Measurements from ENCODE around the gene PUS3.
A peak's percentile ranks its signal among the peaks of the same experiment; 100 is the strongest.
"Not testable (repeated sequence)": the region's sequence is repeated elsewhere in the genome, so short reads cannot be mapped to it uniquely, and the experiment has no call there.

The PUS3 gene

DNA sequence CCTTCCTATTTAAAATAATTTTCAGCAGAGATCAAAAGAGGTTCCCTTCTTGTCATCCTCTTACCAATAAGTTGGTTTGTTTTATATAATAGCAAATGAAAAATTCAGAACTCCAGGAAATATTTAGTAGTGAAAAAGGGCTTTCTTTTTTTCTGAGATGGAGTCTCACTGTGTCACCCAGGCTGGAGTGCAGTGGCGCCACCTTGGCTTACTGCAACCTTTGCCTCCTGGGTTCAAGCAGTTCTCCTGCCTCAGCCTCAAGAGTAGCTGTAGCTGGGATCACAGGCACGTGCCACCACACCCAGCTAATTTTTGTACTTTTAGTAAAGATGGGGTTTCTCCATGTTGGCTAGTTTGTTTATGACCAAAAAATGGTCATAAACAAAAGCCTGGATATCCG lies 11.6 kb upstream of the PUS3 start:
- not testable (repeated sequence) for DNase-seq

DNA sequence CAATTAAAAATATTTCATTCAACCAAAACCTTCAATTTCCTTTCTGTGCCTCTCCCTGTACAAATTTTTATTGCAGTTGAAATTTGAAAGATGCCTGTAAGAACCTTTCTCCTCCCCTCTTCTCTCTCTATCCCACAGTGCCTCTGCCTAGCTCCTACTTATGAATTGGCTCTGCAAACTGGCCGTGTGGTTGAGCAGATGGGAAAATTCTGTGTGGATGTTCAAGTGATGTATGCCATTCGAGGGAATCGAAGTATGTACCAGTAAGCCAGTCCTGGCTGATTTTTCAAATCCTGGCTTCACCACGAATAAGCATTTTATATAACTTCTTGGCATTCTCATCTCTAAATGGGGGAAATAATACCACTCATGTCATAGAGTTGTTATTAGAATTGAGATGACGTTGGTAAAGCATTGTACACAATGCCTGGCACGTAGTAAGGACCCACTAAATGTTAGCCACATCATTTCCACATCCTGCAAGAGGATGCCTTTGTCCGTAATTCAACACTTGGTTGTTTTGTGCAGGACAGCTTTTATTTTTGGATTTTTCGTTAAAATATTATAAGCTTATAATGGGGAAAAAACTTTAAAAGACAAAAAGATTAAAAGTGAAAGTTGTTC lies 7.3 kb upstream of the PUS3 start:
- DNase-seq, result no peak

DNA sequence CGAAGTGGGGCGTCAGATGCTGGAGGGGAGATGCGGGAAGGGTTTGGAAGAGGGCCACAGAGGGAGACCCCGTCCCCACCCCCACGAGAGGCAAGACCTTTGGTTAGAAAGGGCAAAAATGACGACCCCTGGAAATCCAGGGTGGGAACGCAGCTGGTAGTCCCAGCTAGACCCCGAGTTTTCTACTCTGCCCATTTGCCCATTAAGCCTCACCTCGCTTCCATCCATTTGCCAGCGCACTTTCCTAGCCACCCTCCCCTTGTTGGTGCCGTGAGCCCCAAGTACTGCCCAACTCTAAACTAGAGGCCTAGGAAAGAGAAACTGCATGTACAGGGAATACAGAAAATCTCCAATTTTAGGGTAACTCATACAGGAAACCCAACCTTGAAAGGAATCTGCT lies 1.7 kb upstream of the PUS3 start:
- DNase-seq, result no peak

DNA sequence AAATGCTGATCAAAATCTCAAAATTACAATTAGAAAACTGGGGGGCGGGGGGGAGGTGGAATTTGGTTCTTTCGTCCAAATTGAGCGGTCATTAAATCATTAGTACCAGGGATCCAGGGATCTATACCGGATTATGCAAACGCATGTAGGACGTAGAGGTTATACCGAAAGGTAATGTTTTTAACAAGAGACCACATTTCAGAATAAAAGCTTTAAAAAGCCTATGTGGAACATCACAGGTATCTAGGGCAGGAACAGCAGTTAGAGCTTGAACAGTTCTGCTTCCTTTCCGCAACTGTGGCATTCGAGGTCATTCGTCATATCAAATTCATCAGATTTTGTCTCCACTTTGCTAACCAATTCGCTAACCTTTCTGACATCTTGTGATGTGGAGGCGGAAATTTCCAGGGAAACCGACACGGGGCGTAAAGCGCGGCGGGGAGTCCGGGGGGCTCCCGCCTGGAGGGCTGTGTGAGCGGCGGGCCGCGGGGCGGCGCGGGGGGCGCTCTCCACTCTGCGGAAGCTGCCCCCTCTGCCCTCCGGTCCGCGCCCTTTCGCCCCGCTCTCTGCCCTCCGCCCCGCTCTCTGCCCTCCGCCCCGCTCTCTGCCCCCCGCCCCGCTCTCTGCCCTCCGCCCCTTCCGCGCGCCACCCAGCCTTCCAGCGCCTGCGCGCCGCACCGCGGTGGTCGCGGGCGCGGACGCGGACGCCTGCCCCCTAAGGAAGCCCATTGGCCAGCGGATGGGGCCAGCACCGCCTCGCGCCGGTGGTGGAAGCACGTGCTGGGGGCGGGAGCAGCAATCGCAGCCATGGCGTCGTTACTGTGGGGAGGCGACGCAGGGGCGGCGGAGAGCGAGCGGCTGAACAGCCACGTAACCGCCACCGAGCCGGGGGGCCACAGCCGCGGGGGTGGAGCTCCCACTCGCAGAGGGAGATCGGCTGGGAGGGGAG lies 979 bp upstream of the PUS3 start, which contains the start of gene DDX25:
TSS of gene DDX25 (plus strand) at position 798 of the 949 bp plus-strand sequence. CDS start at position 808, 10 bp downstream.
- DNase-seq, result no peak

DNA sequence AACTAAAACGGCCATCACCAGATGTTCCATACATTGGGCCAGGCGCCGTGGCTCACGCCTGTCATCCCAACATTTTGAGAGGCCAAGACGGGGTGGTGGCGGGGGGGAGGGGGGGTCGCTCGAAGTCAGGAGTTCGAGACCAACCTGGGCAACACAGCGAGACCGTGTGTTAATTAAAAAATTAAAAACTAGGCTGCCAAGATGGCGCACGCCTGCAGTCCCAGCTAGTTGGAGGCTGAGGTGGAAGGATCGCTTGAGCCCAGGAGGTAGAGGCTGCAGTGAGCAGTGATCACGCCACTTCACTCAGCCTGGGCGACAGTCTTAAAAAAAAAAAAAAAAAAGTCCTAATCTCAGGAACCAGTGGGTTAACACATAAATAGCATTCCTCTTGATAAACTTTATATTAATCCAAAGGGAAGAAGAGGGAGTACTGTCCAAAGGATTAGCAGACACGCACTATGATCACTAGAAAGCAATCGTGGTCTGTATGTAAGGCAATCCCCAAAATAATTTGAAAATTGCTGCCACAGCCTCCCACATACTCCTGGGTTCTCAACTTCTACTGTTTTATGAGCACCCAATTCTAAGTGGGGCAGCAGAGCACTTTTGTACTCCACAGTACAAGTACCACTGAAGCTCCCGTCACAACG lies 604 bp downstream of the PUS3 start:
- DNase-seq, result no peak

DNA sequence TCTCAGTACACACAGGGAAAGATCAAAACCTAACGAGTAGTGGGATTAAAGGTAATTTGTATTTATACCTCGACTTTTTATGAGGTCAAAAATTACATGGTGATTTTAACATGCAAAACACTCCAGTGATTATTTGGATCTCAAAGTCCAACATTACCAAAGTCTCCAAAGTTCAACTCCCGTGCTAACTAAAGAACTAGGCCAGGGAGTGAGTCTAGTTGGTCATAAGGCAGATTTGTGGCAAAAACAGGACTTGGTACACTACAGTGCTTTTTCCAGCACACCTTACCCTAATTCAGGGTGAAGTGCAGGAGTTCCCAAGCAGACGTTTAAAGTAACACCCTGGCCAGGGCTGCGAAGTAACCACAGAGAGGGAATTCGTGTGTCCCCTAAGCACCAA lies 1.1 kb downstream of the PUS3 start:
- no peak for DNase-seq

GRCh38 chr11:125892994-125893393 lies 10.0 kb downstream of the PUS3 start:
- no peak for DNase-seq

GRCh38 chr11:125892071-125892470 lies 10.9 kb downstream of the PUS3 start:
- no peak for DNase-seq

GRCh38 chr11:125890447-125891100 lies 12.4 kb downstream of the PUS3 start:
- DNase-seq, result no peak

DNA sequence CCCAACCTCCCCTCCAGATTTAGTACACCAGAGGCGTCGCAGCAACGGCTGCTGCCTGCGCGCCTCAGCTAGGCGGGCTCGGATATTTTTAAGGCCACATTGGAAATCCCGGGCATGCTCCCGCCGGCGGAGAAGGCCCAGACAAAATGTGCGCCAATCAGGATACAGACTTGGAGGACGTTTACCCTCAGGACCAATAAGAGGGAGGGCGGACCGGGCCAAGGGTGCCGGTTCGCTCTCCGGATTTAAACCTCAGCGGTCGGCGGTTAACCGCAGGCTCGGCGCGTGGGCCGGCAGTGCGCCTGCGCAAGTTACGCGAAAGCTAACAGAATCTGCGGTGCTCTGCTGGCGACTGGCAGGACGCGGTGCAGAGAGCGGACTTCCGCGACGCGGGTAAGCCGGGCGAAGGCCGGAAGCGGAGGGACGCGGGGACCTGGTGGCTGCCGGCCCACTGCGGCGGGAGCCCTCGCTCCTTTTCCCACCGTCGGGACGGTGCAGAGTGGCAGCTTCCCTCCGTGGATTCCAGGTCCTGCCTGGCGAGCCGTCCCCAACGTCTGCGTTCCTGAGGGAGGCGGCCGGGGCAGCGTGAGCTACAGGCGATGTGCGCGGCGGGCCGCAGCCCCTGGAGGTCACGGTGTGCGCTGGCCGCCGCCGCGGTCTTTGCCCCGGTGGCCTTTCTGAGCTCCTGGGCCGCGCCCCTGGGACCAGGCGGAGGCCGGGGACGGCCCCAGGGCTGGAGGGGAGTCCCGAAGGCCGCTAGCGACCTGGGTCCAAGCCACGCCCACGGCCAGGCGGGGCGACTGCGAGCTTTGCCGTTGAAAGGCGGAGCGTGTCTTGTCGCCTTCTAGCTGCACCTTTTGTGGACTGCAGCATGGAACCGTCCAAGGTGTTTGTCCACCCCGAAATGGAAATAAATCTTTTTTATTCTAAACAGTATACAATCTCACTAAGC lies 15.4 kb downstream of the PUS3 start, which contains the start of gene HYLS1:
TSS of gene HYLS1 (plus strand) at position 296 of the 952 bp plus-strand sequence. CDS start 11,701 bp downstream, outside the sequence.
- DNase-seq, result peak; percentile 30

DNA sequence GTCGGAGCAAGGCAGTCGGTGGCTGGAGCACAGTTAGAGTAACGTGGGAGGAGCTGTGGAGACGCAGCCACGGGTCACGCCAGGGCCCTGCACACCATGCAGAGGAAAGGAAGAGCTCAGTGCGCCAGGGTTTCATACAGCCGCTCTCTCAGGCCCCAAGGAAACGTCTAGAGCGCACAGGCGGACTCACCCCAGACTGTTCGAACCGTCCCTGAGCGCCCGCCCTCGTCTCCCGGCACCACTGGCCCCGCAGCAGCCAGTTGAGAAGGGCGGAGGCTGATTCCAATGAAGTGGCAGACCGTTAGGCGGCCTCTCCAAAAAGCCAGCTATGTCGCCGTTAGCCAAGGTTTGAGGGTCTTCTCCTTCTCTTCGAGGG lies 16.0 kb downstream of the PUS3 start:
- DNase-seq, result no peak

- no peak for DNase-seq
Observed at GRCh38 chr11:125883375-125883774, 19.6 kb downstream of the PUS3 start.

DNA sequence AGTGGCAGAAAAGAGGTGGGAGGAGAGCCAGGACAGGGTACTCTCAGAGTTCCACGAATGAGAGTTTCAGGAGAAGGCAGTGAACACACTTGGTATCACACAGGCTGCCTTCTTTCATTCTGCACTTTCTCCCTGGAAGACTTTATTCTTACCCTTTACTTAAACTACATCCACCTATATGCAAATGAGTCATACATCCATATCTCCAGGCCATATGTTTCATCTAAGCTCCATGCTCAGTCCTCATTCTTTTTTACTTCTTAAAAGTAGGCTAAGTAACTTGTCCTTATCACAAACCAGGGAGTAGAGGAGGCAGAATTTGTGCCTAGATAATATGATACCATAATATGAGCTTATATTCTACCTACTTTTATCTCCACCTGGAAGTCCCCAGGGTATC lies 21.7 kb downstream of the PUS3 start:
- DNase-seq, result no peak

- DNase-seq, result peak; percentile 28
Observed at GRCh38 chr11:125874556-125875124, 28.4 kb downstream of the PUS3 start.

DNA sequence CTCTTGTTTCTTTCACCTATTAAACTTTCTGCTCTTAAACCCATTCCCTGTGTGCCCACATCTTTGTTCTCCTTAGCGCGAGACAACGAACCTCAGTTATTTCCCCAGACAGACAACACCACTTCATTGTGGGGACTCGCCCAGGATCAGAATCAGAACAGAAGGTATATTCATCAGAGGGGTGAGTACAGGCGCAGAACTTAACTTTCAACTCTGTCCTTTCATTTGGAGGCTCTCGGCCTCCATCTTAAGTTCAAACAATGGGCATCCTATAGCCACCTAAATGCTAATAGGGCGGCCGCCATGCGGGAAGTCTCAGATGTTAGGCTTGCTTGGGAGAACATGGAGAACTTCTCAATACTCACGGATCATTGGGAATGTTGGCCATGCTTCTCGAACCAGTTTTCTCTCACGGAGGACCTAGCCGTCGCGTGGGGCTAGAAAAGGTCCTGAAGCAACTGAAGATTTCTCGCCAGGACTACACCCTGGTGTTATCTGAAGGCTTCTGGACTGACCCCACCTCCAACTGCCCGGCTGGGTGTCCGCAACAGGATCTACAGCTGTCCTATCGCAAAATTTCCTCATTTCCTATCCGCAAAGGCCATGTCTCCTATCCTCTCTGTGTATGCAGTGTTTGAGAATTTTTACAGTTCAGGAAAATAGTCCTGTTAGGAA lies 29.0 kb downstream of the PUS3 start:
- DNase-seq, result no peak

DNA sequence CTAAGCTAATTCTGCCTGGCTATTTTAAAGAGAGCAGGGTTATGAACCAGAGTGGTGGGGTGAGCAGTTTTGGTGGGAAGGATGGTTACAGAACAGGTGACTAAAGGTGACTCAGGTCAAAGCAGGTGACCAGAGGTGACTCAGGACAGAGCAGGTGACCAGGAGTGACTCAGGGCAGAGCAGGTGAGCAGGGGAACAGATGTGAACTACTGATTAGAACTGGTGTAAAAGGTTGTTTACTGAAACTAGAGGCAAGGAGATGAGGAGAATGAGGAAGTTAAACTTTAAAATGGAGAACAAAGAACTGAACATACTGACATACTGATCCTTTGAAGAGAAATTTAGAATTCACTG lies 30.9 kb downstream of the PUS3 start:
- DNase-seq, result no peak

GRCh38 chr11:125871391-125872137 lies 31.4 kb downstream of the PUS3 start:
- DNase-seq, result no peak

GRCh38 chr11:125869521-125869920 lies 33.5 kb downstream of the PUS3 start:
- DNase-seq, result no peak

- not testable (repeated sequence) for DNase-seq
Observed at GRCh38 chr11:125865354-125865753, 37.7 kb downstream of the PUS3 start.

DNA sequence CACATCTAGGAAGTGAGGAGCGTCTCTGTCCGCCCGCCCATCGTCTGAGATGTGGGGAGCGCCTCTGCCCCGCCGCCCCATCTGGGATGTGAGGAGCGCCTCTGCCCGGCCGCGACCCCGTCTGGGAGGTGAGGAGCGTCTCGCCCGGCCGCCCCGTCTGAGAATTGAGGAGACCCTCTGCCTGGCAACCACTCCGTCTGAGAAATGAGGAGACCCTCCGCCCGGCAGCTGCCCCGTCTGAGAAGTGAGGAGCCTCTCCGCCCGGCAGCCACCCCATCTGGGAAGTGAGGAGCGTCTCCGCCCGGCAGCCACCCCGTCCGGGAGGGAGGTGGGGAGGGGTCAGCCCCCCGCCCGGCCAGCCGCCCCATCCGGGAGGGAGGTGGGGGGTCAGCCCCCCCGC lies 40.2 kb downstream of the PUS3 start:
- not testable (repeated sequence) for DNase-seq
